ENCODE data around the gene SLC11A2. TPM values are rescaled to one million over a fixed set of nuclear protein-coding genes. Genes with fewer than 3 reads are reported as not detected.
"Not testable (repeated sequence)": the region's sequence is repeated elsewhere in the genome, so short reads cannot be mapped to it uniquely, and the experiment has no call there.

SLC11A2 gene
- total RNA-seq, 4 donors from 2014 or later: 24.9 to 47.1 (median 32.4) TPM

DNA sequence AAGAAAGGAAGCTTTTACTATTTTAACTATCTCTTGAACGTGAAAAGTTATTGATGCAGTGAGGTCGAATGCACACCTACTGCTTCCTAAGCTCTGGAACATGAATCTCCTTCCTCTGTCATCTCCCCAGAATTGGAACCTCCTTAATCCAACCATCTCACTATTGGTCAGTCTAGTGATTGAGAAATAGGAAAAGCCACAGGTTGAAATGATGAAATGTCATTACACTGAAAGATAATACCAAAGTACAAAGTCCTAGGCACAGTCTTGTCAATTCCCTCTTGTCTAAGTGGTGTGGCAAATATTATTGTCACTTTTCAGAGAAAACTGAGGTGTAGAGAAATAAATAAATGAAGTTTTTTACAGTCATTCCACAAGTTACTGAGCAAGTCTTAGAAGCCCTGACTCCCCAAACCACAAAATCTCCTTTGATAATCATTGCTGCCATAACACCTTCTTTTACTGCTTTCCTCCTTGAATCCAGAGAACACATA lies 93.3 kb downstream of the SLC11A2 start:
- peak overlapping the region in 3 of 4 donors; percentile 34 to 84 (median 82) for H3K27ac ChIP-seq
- TF ChIP-seq, protein P1, sequence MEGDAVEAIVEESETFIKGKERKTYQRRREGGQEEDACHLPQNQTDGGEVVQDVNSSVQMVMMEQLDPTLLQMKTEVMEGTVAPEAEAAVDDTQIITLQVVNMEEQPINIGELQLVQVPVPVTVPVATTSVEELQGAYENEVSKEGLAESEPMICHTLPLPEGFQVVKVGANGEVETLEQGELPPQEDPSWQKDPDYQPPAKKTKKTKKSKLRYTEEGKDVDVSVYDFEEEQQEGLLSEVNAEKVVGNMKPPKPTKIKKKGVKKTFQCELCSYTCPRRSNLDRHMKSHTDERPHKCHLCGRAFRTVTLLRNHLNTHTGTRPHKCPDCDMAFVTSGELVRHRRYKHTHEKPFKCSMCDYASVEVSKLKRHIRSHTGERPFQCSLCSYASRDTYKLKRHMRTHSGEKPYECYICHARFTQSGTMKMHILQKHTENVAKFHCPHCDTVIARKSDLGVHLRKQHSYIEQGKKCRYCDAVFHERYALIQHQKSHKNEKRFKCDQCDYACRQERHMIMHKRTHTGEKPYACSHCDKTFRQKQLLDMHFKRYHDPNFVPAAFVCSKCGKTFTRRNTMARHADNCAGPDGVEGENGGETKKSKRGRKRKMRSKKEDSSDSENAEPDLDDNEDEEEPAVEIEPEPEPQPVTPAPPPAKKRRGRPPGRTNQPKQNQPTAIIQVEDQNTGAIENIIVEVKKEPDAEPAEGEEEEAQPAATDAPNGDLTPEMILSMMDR (IDR thresholded peaks at IDR 0.05): no peak
- TF ChIP-seq POLR2A (IDR thresholded peaks at IDR 0.05): no peak
- TF ChIP-seq POLR2AphosphoS5 (IDR thresholded peaks at IDR 0.05): no peak
- no peak for TF ChIP-seq EP300 (IDR thresholded peaks at IDR 0.05)
- no peak for ATAC-seq
- peaks cover 0 to 5% (median 0%) of the 10 kb centered on the region in 3 donors for H3K9me3 ChIP-seq
- peaks cover 0 to 53% of the 10 kb centered on the region in 2 donors for H3K36me3 ChIP-seq
- no peak overlapping the region for H3K4me3 ChIP-seq
- WGBS, 2 donors (ENCODE audit: low coverage in 1 of 2): 51% methylated on average over 2 of the region's 2 CpGs; no CpG with 5 or more reads in 1 of the 2 donors
- H3K4me1 ChIP-seq: peaks cover 11 to 92% (median 18%) of the 10 kb centered on the region in 3 donors
- H3K27me3 ChIP-seq: no peaks in the 10 kb centered on the region

DNA sequence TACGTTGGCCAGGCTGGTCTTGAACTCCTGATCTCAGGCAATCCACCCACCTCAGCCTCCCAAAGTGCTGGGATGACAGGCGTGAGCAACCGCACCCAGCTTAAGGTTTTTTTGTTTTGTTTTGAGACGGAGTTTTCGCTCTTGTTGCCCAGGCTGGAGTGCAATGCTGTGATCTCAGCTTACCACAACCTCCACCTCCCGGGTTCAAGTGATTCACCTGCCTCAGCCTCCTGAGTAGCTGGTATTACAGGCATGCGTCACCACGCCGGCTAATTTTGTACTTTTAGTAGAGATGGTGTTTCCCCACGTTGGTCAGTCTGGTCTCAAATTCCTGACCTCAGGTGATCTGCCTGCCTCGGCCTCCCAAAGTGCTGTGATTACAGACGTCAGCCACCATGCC lies 95.7 kb downstream of the SLC11A2 start:
- H3K4me1 ChIP-seq: peaks cover 11 to 86% (median 12%) of the 10 kb centered on the region in 3 donors
- ATAC-seq: not testable (repeated sequence)

GRCh38 chr12:50929831-50930230 lies 96.4 kb downstream of the SLC11A2 start:
- no peak for TF ChIP-seq EP300 (IDR thresholded peaks at IDR 0.05)
- TF ChIP-seq POLR2A (IDR thresholded peaks at IDR 0.05): no peak
- TF ChIP-seq, protein P1 (IDR thresholded peaks at IDR 0.05): no peak
- TF ChIP-seq POLR2AphosphoS5 (IDR thresholded peaks at IDR 0.05): no peak
- H3K27me3 ChIP-seq: no peaks in the 10 kb centered on the region
- peak overlapping the region in 2 of 4 donors; percentile 92 for H3K27ac ChIP-seq
- WGBS, 2 donors (ENCODE audit: low coverage in 1 of 2): 74 to 79% methylated on average over 3 of the region's 3 CpGs
- peaks cover 0 to 46% of the 10 kb centered on the region in 2 donors for H3K36me3 ChIP-seq
- peak overlapping the region in 1 of 2 donors; percentile 76 for H3K4me3 ChIP-seq
- H3K4me1 ChIP-seq: peaks cover 5 to 79% (median 9%) of the 10 kb centered on the region in 3 donors
- no peaks in the 10 kb centered on the region for H3K9me3 ChIP-seq
- no peak for ATAC-seq

More for the DNA sequence above, 95.7 kb downstream of the SLC11A2 start:
- not testable (repeated sequence) for H3K9me3 ChIP-seq, H3K4me3 ChIP-seq, H3K27me3 ChIP-seq
- Histone ChIP-seq H3K36me3 (peaks cover 0 to 46% of the 10 kb centered on the region in 2 donors), H3K27ac (peak overlapping the region in 1 of 4 donors; percentile 92)
- 89 to 95% methylated on average over 7 to 12 of the region's 12 CpGs for WGBS, 2 donors (ENCODE audit: low coverage in 1 of 2)

Small RNA genes lying within 50 kb of the gene (small RNA-seq; reads per million reads assigned to genes)
- gene AC008121.1 (0 reads per million in 4 donors), gene RF00019 (0 reads per million in 4 donors), gene RNU6-1273P (0 reads per million in 4 donors), gene RNU6-87P (0 reads per million in 4 donors)

Other genes starting within 250 kb of the SLC11A2 start
- gene TMPRSS12, start 183.5 kb downstream of the SLC11A2 start, total RNA-seq: not detected
- gene HIGD1C, start 73.8 kb downstream of the SLC11A2 start, total RNA-seq: not detected
- gene LETMD1, start 21.9 kb upstream of the SLC11A2 start, total RNA-seq: 10 to 100 TPM; 30.2 to 49.7 (median 42.6) TPM
- 10 to 100 TPM; 19.1 to 35.0 (median 28.3) TPM for gene CSRNP2, start 57.2 kb upstream of the SLC11A2 start, total RNA-seq
- 10 to 100 TPM; 12.3 to 16.6 (median 14.2) TPM for gene TFCP2, start 146.8 kb upstream of the SLC11A2 start, total RNA-seq
- gene POU6F1, start 191.7 kb upstream of the SLC11A2 start, total RNA-seq: 10 to 100 TPM; 12.6 to 33.9 (median 17.9) TPM
- 100 to 1,000 TPM; 261 to 337 (median 311) TPM for gene DAZAP2, start 212.4 kb upstream of the SLC11A2 start, total RNA-seq
- gene SMAGP, start 244.0 kb upstream of the SLC11A2 start, total RNA-seq: 1 to 10 TPM; 1.2 to 8.0 (median 3.6) TPM